Immature natural killer cell (primary cell): ENCODE data around the gene ANXA2R. TPM values are rescaled to one million over a fixed set of nuclear protein-coding genes. Genes with fewer than 3 reads are reported as not detected.
A peak's percentile ranks its signal among the peaks of the same experiment; 100 is the strongest.
"Not testable (repeated sequence)": the region's sequence is repeated elsewhere in the genome, so short reads cannot be mapped to it uniquely, and the experiment has no call there.

ENCODE experiments used
- DNase-seq, 3 donors: peaks; one replicate each; pipeline ENCODE4 v3.0.0; 2022; ENCODE audit warnings: mixed read lengths in 1 of 3
- H3K27ac Mint-ChIP-seq, 6 donors: one replicate each; pipeline ENCODE4 v1.8.0; 2020; ENCODE audit warnings: mixed read lengths in 6 of 6, mild to moderate bottlenecking in 5 of 6, inconsistent platforms in 4 of 6, moderate library complexity in 3 of 6
- H3K27me3 Mint-ChIP-seq, 3 donors: one replicate each; pipeline ENCODE4 v1.8.0; 2020 to 2021; ENCODE audit warnings: low read depth in 3 of 3, mild to moderate bottlenecking in 3 of 3, mixed read lengths in 3 of 3, moderate library complexity in 3 of 3, inconsistent platforms in 1 of 3
- H3K36me3 Mint-ChIP-seq, 3 donors: one replicate each; pipeline ENCODE4 v1.8.0; 2020; ENCODE audit warnings: mixed read lengths in 3 of 3, inconsistent platforms in 2 of 3, mild to moderate bottlenecking in 2 of 3
- H3K4me1 Mint-ChIP-seq, 2 donors: one replicate each; pipeline ENCODE4 v1.8.0; 2020; ENCODE audit warnings: inconsistent platforms in 2 of 2, mild to moderate bottlenecking in 2 of 2, mixed read lengths in 2 of 2, moderate library complexity in 1 of 2
- H3K4me3 Mint-ChIP-seq, 5 donors: one replicate each; pipeline ENCODE4 v1.8.0; 2020; ENCODE audit warnings: mild to moderate bottlenecking in 5 of 5, mixed read lengths in 5 of 5, inconsistent platforms in 3 of 5, moderate library complexity in 3 of 5
- H3K9me3 Mint-ChIP-seq, 6 donors: one replicate each; pipeline ENCODE4 v1.8.0; 2020; ENCODE audit warnings: mild to moderate bottlenecking in 6 of 6, mixed read lengths in 6 of 6, inconsistent platforms in 4 of 6, moderate library complexity in 3 of 6
- polyA plus RNA-seq, 3 donors: library from polyadenylated mRNA; unstranded; fragments of 300-500 nt; fragmentation: Illumina TruSeq; gene quantifications; one replicate each; pipeline ENCODE4 v1.2.3, GENCODE V29; 2021

The ANXA2R gene
- polyA plus RNA-seq, 3 donors from 2014 or later, result 35.3 to 53.0 (median 44.3) TPM

GRCh38 chr5:43068037-43068436 is 27.9 kb upstream of the ANXA2R start:
- Mint-ChIP-seq H3K4me3 (peak overlapping the region; percentile 96 to 98 (median 98)), H3K36me3 (peaks cover 3 to 12% (median 8%) of the 10 kb centered on the region in 3 donors), H3K9me3 (no peaks in the 10 kb centered on the region), H3K27ac (peak overlapping the region; percentile 97 to 99 (median 99)), H3K27me3 (peaks cover 7 to 37% (median 22%) of the 10 kb centered on the region in 3 donors), H3K4me1 (peaks cover 60 to 70% of the 10 kb centered on the region in 2 donors)
- DNase-seq, result no peak

GRCh38 chr5:43066799-43067741 is 27.0 kb upstream of the ANXA2R start:
- peak; percentile 88 to 89 (median 89) for DNase-seq
- H3K27ac Mint-ChIP-seq, result peak overlapping the region; percentile 97 to 99 (median 99)
- H3K27me3 Mint-ChIP-seq, result peaks cover 7 to 37% (median 22%) of the 10 kb centered on the region in 3 donors
- H3K36me3 Mint-ChIP-seq, result peaks cover 3 to 12% (median 8%) of the 10 kb centered on the region in 3 donors
- H3K4me1 Mint-ChIP-seq, result peaks cover 54 to 63% of the 10 kb centered on the region in 2 donors
- peak overlapping the region; percentile 96 to 98 (median 98) for H3K4me3 Mint-ChIP-seq
- H3K9me3 Mint-ChIP-seq, result no peaks in the 10 kb centered on the region

- Mint-ChIP-seq H3K27me3 (peaks cover 7 to 39% (median 22%) of the 10 kb centered on the region in 3 donors), H3K4me3 (peak overlapping the region; percentile 96 to 98 (median 98))
Observed at GRCh38 chr5:43065948-43066798, 26.1 kb upstream of the ANXA2R start.

GRCh38 chr5:43065387-43065947 is 25.3 kb upstream of the ANXA2R start:
- Mint-ChIP-seq H3K27ac (peak overlapping the region; percentile 97 to 99 (median 99)), H3K4me1 (peaks cover 47 to 55% of the 10 kb centered on the region in 2 donors), H3K4me3 (peak overlapping the region; percentile 96 to 98 (median 98)), H3K27me3 (peaks cover 7 to 39% (median 22%) of the 10 kb centered on the region in 3 donors), H3K9me3 (no peaks in the 10 kb centered on the region), H3K36me3 (peaks cover 0 to 5% (median 2%) of the 10 kb centered on the region in 3 donors)
- DNase-seq, result peak in 1 of 3 donors; percentile 34

More at GRCh38 chr5:43065948-43066798, 26.1 kb upstream of the ANXA2R start:
- Mint-ChIP-seq H3K36me3 (peaks cover 3 to 12% (median 8%) of the 10 kb centered on the region in 3 donors), H3K4me1 (peaks cover 54 to 62% of the 10 kb centered on the region in 2 donors), H3K27ac (peak overlapping the region; percentile 97 to 99 (median 99)), H3K9me3 (no peaks in the 10 kb centered on the region)
- peak; percentile 81 to 86 (median 85) for DNase-seq

- Mint-ChIP-seq H3K9me3 (peaks cover 0 to 11% (median 2%) of the 10 kb centered on the region in 6 donors), H3K4me1 (peaks cover 33 to 38% of the 10 kb centered on the region in 2 donors), H3K4me3 (peak overlapping the region in 4 of 5 donors; percentile 20 to 98 (median 97)), H3K27me3 (peaks cover 8 to 40% (median 22%) of the 10 kb centered on the region in 3 donors), H3K36me3 (peaks cover 0 to 4% (median 3%) of the 10 kb centered on the region in 3 donors), H3K27ac (peak overlapping the region; percentile 97 to 99 (median 99))
- no peak for DNase-seq
Observed at GRCh38 chr5:43063721-43064171, 23.6 kb upstream of the ANXA2R start.

- H3K9me3 Mint-ChIP-seq, result peaks cover 0 to 11% (median 3%) of the 10 kb centered on the region in 6 donors
- H3K27me3 Mint-ChIP-seq, result peaks cover 7 to 33% (median 15%) of the 10 kb centered on the region in 3 donors
- H3K27ac Mint-ChIP-seq, result peak overlapping the region in 2 of 6 donors; percentile 17 to 69
- H3K36me3 Mint-ChIP-seq, result peaks cover 0 to 9% (median 4%) of the 10 kb centered on the region in 3 donors
- H3K4me3 Mint-ChIP-seq, result no peak overlapping the region
- peaks cover 15 to 17% of the 10 kb centered on the region in 2 donors for H3K4me1 Mint-ChIP-seq
- no peak for DNase-seq
Observed at GRCh38 chr5:43061352-43062075, 21.4 kb upstream of the ANXA2R start.

GRCh38 chr5:43060020-43060419 is 19.9 kb upstream of the ANXA2R start:
- not testable (repeated sequence) for H3K27ac Mint-ChIP-seq, DNase-seq, H3K4me3 Mint-ChIP-seq
- peaks cover 0 to 18% (median 9%) of the 10 kb centered on the region in 6 donors for H3K9me3 Mint-ChIP-seq
- H3K36me3 Mint-ChIP-seq, result peaks cover 6 to 18% (median 14%) of the 10 kb centered on the region in 3 donors
- H3K4me1 Mint-ChIP-seq, result peaks cover 11 to 12% of the 10 kb centered on the region in 2 donors
- H3K27me3 Mint-ChIP-seq, result peaks cover 1 to 18% (median 5%) of the 10 kb centered on the region in 3 donors

GRCh38 chr5:43055098-43055497 is 15.0 kb upstream of the ANXA2R start:
- peaks cover 10 to 38% (median 27%) of the 10 kb centered on the region in 3 donors for H3K36me3 Mint-ChIP-seq
- H3K27ac Mint-ChIP-seq, result not testable (repeated sequence)

GRCh38 chr5:43051684-43052083 is 11.6 kb upstream of the ANXA2R start:
- no peak for DNase-seq
- Mint-ChIP-seq H3K27ac (no peak overlapping the region), H3K27me3 (peaks cover 0 to 4% (median 0%) of the 10 kb centered on the region in 3 donors), H3K36me3 (peaks cover 10 to 29% (median 26%) of the 10 kb centered on the region in 3 donors), H3K4me3 (no peak overlapping the region), H3K9me3 (peaks cover 0 to 10% (median 7%) of the 10 kb centered on the region in 6 donors), H3K4me1 (peaks cover 2 to 10% of the 10 kb centered on the region in 2 donors)

More at GRCh38 chr5:43055098-43055497, 15.0 kb upstream of the ANXA2R start:
- H3K4me3 Mint-ChIP-seq, DNase-seq, H3K27me3 Mint-ChIP-seq, H3K4me1 Mint-ChIP-seq: not testable (repeated sequence)
- peaks cover 0 to 18% (median 9%) of the 10 kb centered on the region in 6 donors for H3K9me3 Mint-ChIP-seq

GRCh38 chr5:43050384-43050783 is 10.3 kb upstream of the ANXA2R start:
- H3K9me3 Mint-ChIP-seq, result peaks cover 0 to 4% (median under 1%) of the 10 kb centered on the region in 6 donors
- peak overlapping the region in 1 of 6 donors; percentile 23 for H3K27ac Mint-ChIP-seq
- no peak for DNase-seq
- peaks cover 10 to 19% of the 10 kb centered on the region in 2 donors for H3K4me1 Mint-ChIP-seq
- peaks cover 0 to 4% (median 0%) of the 10 kb centered on the region in 3 donors for H3K27me3 Mint-ChIP-seq
- H3K36me3 Mint-ChIP-seq, result peaks cover 4 to 23% (median 19%) of the 10 kb centered on the region in 3 donors
- H3K4me3 Mint-ChIP-seq, result no peak overlapping the region

- H3K27ac Mint-ChIP-seq, result no peak overlapping the region
- no peak for DNase-seq
- peaks cover 0 to 7% (median 0%) of the 10 kb centered on the region in 3 donors for H3K27me3 Mint-ChIP-seq
- H3K9me3 Mint-ChIP-seq, result no peaks in the 10 kb centered on the region
- no peak overlapping the region for H3K4me3 Mint-ChIP-seq
- H3K36me3 Mint-ChIP-seq, result peaks cover 9 to 16% (median 15%) of the 10 kb centered on the region in 3 donors
- peaks cover 21 to 30% of the 10 kb centered on the region in 2 donors for H3K4me1 Mint-ChIP-seq
Observed at GRCh38 chr5:43049236-43049635, 9.1 kb upstream of the ANXA2R start.

- peaks cover 19 to 24% (median 19%) of the 10 kb centered on the region in 3 donors for H3K27me3 Mint-ChIP-seq
- H3K4me3 Mint-ChIP-seq, result peak overlapping the region in 2 of 5 donors; percentile 43 to 57
- peaks cover 0 to 6% (median 3%) of the 10 kb centered on the region in 3 donors for H3K36me3 Mint-ChIP-seq
- H3K9me3 Mint-ChIP-seq, result no peaks in the 10 kb centered on the region
- H3K4me1 Mint-ChIP-seq, result peaks cover 36 to 45% of the 10 kb centered on the region in 2 donors
- peak; percentile 21 to 30 (median 23) for DNase-seq
- peak overlapping the region; percentile 61 to 89 (median 82) for H3K27ac Mint-ChIP-seq
Observed at GRCh38 chr5:43046474-43046873, 6.4 kb upstream of the ANXA2R start.
